Loucy (cell line): ENCODE results near the gene CFHR1.

Experiments
- CTCF ChIP-seq: fragments of 200-600 bp; sonication (generic); conservative IDR thresholded peaks from 2 replicates; pipeline ENCODE4 v1.5.1; 2014; ENCODE audit warnings: mild to moderate bottlenecking, antibody characterized with exemption, low read length
- EZH2phosphoT487 ChIP-seq: fragments of 200-600 bp; IDR thresholded peaks from 2 replicates; pipeline ENCODE4 v1.6.1; 2018; ENCODE audit warnings: antibody characterized with exemption, mild to moderate bottlenecking, moderate library complexity, borderline replicate concordance

- TF ChIP-seq CTCF: no peak
- TF ChIP-seq EZH2phosphoT487: no peak
These were observed 53.9 kb downstream of the CFHR1 start for GRCh38 chr1:196873385-196873784.
